ENCODE data around the gene FXYD6. TPM values are rescaled to one million over a fixed set of nuclear protein-coding genes. Genes with fewer than 3 reads are reported as not detected.

Gene FXYD6
- total and polyA plus RNA-seq, 2 donors from 2014 or later = 57.8 to 62.7 TPM

DNA sequence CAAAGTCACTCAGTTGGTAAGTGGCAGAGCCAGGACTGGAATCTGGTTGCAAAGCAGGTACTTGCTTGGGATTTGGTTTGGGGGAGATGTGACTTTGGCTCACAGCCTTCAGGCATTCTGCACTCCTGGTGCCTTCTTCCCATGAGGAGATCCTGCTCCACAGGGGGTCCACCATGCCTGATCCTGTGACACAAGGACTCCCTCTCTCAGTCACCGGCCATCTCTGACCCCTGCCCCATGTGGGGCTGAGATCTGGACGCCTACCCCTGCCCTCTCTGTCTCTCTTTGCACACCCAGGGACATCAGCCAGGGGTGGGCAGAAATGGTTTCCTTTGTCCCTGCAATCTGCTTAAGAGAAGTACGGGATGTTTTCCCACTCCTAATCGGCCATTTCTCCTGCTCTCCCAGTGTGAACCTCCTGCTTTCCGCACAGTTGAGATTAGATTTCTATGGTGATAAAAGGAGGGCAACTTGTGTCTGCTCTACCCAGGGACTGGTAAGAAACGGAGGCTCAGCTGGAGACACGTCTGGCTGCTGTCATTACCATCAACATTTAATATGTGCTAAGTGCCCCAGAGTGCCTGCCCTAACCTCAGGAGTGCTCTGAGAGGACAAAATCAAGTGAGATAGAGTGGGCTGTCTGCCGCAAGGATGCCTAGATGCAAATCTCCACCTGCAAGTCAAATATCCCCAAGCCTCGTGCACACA, 11.1 kb upstream of the FXYD6 start:
- Histone ChIP-seq H3K36me3 (ENCODE audit: control insufficient read depth in 2 of 3, insufficient read depth in 3 of 3, low read length in 3 of 3) (no peaks in the 10 kb centered on the region), H3K27ac (ENCODE audit: low read depth in 2 of 2, low read length in 2 of 2) (no peak overlapping the region)

DNA sequence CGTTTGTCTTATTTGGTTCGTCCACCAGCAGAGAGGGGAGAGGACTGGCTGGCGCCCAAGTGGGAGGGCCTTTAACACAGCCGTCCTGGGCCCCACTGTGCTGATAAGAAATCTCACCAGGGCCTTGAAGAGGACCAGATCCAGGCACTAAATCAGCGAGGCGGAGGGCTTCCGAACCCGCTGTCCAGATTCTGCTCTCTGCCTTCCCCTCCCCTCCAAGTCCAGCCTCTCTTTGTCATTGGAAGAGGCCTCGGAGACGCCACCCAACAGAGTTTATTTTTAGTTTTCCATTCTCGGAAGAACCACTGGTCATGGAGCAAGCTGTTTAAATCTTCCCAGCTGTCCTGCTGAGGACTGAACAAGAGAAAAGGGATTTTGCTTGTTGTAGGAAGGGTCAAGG, 9.3 kb upstream of the FXYD6 start:
- Histone ChIP-seq H3K9me3 (ENCODE audit: control insufficient read depth in 2 of 3, insufficient read depth in 1 of 3, low read length in 3 of 3) (peaks cover 0 to 4% (median 0%) of the 10 kb centered on the region in 3 donors), H3K27me3 (ENCODE audit: control insufficient read depth, insufficient read depth, low read length) (no peaks in the 10 kb centered on the region), H3K36me3 (ENCODE audit: control insufficient read depth in 2 of 3, insufficient read depth in 3 of 3, low read length in 3 of 3) (no peaks in the 10 kb centered on the region), H3K4me1 (ENCODE audit: control insufficient read depth in 2 of 3, insufficient read depth in 2 of 3, low read depth in 1 of 3, low read length in 3 of 3) (peaks cover 0 to 2% (median 0%) of the 10 kb centered on the region in 3 donors), H3K27ac (ENCODE audit: low read depth in 2 of 2, low read length in 2 of 2) (peak overlapping the region; percentile 55 to 77), H3K9ac (ENCODE audit: low read length in 3 of 3) (no peak overlapping the region), H3K4me3 (ENCODE audit: low read length in 3 of 3) (no peak overlapping the region)
- FAIRE-seq = no peak
- TF ChIP-seq, protein P1, sequence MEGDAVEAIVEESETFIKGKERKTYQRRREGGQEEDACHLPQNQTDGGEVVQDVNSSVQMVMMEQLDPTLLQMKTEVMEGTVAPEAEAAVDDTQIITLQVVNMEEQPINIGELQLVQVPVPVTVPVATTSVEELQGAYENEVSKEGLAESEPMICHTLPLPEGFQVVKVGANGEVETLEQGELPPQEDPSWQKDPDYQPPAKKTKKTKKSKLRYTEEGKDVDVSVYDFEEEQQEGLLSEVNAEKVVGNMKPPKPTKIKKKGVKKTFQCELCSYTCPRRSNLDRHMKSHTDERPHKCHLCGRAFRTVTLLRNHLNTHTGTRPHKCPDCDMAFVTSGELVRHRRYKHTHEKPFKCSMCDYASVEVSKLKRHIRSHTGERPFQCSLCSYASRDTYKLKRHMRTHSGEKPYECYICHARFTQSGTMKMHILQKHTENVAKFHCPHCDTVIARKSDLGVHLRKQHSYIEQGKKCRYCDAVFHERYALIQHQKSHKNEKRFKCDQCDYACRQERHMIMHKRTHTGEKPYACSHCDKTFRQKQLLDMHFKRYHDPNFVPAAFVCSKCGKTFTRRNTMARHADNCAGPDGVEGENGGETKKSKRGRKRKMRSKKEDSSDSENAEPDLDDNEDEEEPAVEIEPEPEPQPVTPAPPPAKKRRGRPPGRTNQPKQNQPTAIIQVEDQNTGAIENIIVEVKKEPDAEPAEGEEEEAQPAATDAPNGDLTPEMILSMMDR (IDR thresholded peaks at IDR 0.05; ENCODE audit: borderline replicate concordance, extremely low read depth, insufficient read depth) = no peak
- peak; percentile 74 to 97 (median 76) for DNase-seq
- intact Hi-C loops (cut with DNase I) = no loop called here

More for the DNA sequence above, 11.1 kb upstream of the FXYD6 start:
- H3K9ac ChIP-seq (ENCODE audit: low read length in 3 of 3) = no peak overlapping the region
- TF ChIP-seq, protein P1 (IDR thresholded peaks at IDR 0.05; ENCODE audit: borderline replicate concordance, extremely low read depth, insufficient read depth) = no peak
- peaks cover 0 to 4% (median 0%) of the 10 kb centered on the region in 3 donors for H3K9me3 ChIP-seq (ENCODE audit: control insufficient read depth in 2 of 3, insufficient read depth in 1 of 3, low read length in 3 of 3)
- intact Hi-C loops (cut with DNase I) = no loop called here
- H3K4me3 ChIP-seq (ENCODE audit: low read length in 3 of 3) = no peak overlapping the region
- H3K4me1 ChIP-seq (ENCODE audit: control insufficient read depth in 2 of 3, insufficient read depth in 2 of 3, low read depth in 1 of 3, low read length in 3 of 3) = no peaks in the 10 kb centered on the region
- DNase-seq (peak in 1 of 5 donors; percentile 31), FAIRE-seq (no peak)
- H3K27me3 ChIP-seq (ENCODE audit: control insufficient read depth, insufficient read depth, low read length) = no peaks in the 10 kb centered on the region

DNA sequence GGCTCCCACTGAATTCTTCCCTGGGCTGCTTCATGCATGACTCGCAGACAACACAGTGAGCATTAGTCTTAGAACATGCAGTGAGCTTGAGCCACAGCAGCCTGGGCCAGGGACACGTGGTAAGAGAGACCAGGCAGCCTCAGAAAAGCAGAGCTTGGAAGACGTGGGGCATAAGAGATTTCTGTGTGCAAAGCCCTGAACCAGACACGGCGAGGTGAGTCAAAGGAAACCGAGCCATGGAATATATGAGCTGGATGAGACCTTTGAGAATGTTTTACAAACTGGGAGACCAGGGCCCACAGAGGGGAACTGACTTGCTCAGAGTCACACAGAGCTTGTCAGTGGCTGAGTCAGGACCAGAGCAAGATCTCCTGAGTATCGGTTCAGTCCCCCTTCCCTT, 8.5 kb upstream of the FXYD6 start:
- FAIRE-seq (no peak), DNase-seq (no peak)
- H3K4me3 ChIP-seq (ENCODE audit: low read length in 3 of 3) = no peak overlapping the region
- TF ChIP-seq, protein P1 (IDR thresholded peaks at IDR 0.05; ENCODE audit: borderline replicate concordance, extremely low read depth, insufficient read depth) = no peak
- H3K4me1 ChIP-seq (ENCODE audit: control insufficient read depth in 2 of 3, insufficient read depth in 2 of 3, low read depth in 1 of 3, low read length in 3 of 3) = peaks cover 0 to 2% (median 0%) of the 10 kb centered on the region in 3 donors
- no peaks in the 10 kb centered on the region for H3K27me3 ChIP-seq (ENCODE audit: control insufficient read depth, insufficient read depth, low read length)
- no peak overlapping the region for H3K27ac ChIP-seq (ENCODE audit: low read depth in 2 of 2, low read length in 2 of 2)
- H3K9ac ChIP-seq (ENCODE audit: low read length in 3 of 3) = no peak overlapping the region
- intact Hi-C loops (cut with DNase I) = no loop called here
- peaks cover 0 to 2% (median 0%) of the 10 kb centered on the region in 3 donors for H3K9me3 ChIP-seq (ENCODE audit: control insufficient read depth in 2 of 3, insufficient read depth in 1 of 3, low read length in 3 of 3)
- H3K36me3 ChIP-seq (ENCODE audit: control insufficient read depth in 2 of 3, insufficient read depth in 3 of 3, low read length in 3 of 3) = no peaks in the 10 kb centered on the region
